ENCODE results near the gene CCDC171.

Gene CCDC171

DNA sequence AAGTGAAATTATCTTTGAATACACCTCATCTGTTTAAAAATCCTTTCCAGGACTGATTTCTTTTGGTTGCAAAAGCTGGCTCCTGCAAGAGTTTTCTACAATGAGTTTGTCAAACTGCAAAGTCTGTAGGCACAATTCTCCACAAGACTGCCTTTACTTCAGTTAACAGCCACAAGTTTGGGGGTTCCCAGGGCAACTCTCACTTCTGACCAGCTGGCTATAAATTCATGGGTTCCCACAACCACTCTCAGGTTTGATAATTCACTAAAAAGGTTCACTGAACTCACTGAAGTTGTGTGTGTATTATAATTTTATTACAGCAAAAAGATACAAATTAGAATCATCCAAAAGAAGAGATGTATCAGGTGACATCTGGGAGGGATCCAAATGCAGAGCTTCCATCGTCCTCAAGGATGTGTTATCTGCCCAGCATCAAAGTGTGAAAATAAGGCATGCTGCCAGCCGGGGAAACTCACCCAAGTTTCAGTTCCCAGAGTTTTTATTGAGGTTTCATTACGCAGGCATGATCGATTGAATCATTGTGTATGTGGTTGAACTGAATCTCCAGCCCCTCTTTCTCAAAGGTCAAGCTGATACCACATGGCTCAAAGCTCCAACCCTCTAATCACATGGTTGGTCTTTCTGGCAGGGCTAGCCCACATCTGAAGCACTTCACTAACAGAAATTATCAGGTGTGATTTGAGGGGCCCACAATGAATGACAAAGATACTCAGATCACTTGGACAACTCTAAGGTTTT, 23.1 kb upstream of the CCDC171 start:
- FAIRE-seq (no peak), DNase-seq (ENCODE audit: insufficient read length, low spot score) (no peak)
- TF ChIP-seq, protein P1, sequence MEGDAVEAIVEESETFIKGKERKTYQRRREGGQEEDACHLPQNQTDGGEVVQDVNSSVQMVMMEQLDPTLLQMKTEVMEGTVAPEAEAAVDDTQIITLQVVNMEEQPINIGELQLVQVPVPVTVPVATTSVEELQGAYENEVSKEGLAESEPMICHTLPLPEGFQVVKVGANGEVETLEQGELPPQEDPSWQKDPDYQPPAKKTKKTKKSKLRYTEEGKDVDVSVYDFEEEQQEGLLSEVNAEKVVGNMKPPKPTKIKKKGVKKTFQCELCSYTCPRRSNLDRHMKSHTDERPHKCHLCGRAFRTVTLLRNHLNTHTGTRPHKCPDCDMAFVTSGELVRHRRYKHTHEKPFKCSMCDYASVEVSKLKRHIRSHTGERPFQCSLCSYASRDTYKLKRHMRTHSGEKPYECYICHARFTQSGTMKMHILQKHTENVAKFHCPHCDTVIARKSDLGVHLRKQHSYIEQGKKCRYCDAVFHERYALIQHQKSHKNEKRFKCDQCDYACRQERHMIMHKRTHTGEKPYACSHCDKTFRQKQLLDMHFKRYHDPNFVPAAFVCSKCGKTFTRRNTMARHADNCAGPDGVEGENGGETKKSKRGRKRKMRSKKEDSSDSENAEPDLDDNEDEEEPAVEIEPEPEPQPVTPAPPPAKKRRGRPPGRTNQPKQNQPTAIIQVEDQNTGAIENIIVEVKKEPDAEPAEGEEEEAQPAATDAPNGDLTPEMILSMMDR (IDR thresholded peaks at IDR 0.05; ENCODE audit: insufficient read depth, missing control alignments), result no peak

DNA sequence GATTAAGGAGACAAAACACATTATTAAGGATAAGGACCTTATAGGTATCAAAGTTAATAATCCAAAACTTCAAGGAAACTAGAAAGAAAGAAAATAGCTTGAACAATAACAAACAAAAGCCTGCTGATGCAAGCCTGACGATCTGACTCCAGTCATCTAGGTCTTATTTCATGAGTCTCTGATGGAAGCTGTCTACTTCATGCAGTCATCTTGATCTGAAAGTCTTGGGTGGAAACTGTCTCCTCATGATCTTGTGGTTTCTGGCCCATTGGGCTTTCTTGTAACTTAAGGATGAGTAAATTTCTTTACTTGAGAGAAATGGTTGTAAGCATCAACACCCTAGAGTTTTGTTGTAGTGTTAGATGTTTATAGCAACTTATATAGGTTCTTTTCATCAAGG, 21.5 kb upstream of the CCDC171 start:
- TF ChIP-seq, protein P1 (IDR thresholded peaks at IDR 0.05; ENCODE audit: insufficient read depth, missing control alignments), result no peak
- FAIRE-seq (peak; percentile 38), DNase-seq (ENCODE audit: insufficient read length, low spot score) (no peak)

DNA sequence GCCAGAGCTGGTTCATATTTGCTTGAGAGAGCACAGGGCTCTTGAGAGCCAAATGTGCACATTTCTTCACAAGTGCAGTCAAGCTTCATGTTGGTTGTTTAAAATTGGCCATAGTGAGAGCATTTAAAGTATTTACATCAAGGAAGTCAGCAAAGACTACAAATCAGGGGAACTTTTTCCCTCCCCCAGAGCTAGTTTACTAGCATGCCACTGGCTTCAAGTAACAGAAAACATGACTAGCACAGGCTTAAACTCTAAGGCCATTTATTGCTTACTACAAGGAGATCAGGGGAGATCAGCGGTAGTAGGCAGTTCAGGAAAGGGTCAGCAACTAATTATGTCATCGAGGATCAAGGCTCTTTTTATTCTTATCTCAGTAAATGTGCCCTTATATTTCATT, 11.0 kb upstream of the CCDC171 start:
- DNase-seq (ENCODE audit: insufficient read length, low spot score) (no peak), FAIRE-seq (no peak)
- TF ChIP-seq, protein P1 (IDR thresholded peaks at IDR 0.05; ENCODE audit: insufficient read depth, missing control alignments), result no peak

DNA sequence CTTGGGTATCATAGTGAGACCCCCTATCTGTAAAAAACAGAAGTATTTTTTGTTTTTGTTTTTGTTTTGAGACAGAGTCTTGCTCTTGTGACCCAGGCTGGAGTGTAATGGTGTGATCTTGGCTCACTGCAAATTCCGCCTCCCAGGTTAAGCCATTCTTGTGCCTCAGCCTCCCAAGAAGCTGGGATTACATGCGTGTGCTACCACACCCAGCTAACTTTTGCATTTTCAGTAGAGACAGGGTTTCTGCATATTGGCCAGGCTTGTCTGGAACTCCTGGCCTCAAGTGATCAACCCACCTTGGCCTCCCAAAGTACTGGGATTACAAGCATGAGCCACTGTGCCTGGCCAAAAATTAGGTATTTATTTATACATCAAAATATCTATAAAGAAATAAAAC, 10.2 kb upstream of the CCDC171 start:
- TF ChIP-seq, protein P1 (IDR thresholded peaks at IDR 0.05; ENCODE audit: insufficient read depth, missing control alignments), result no peak
- FAIRE-seq, result no peak
- DNase-seq (ENCODE audit: insufficient read length, low spot score), result no peak

DNA sequence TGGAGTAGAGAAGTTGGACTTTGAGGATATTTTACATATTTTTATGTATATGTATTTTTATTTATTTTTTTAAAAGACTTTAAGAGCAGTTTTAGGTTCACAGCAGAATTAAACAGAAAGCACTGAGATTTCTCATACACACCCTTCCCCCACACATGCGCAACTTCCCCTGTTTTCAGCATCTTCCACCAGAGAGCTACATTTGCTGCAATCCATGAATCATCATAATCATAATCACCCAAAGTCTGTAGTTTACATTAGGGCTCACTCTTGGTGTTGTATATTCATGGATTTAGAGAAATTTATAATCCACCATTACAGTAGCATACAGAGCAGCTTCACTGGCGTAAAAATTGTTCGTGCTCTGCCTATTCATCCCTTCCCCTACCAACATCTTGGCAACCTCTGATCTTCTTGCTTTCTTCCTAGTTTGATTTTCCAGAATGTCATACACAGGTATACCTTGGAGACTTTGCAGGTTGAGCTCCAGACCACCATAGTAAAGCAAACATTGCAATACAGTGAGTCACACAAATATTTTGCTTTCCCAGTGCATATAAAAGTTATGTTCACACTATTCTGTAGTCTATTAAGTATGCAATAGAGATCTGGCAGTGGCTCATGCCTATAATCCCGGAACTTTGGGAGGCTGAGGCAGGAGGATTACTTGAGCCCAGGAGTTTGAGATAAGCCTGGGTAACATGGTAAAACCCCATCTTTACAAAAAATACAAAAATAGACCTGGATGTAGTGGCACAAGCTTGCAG, 9.6 kb upstream of the CCDC171 start:
- DNase-seq (ENCODE audit: insufficient read length, low spot score) (no peak), FAIRE-seq (no peak)
- TF ChIP-seq, protein P1 (IDR thresholded peaks at IDR 0.05; ENCODE audit: insufficient read depth, missing control alignments), result no peak

DNA sequence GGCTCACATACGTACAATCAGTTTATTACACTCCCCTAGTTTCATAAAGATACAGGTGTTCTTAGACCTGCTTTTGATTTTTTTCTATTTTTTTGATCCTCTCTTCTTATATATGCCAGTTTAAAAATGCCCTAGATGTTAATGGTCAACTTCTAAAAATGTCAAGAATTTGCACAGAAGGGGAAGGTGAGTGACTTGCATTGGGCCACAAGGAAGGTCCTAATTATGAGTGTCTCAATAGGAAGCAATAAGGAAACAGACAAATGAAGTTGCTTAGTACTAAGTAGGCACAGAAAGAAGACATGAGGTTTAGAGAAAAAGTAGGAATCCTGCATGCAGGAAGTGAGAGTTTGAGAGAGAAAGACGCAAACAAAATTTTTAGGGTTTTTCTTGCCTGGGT, 3.2 kb upstream of the CCDC171 start:
- no peak for DNase-seq (ENCODE audit: insufficient read length, low spot score)
- TF ChIP-seq, protein P1 (IDR thresholded peaks at IDR 0.05; ENCODE audit: insufficient read depth, missing control alignments), result no peak
- FAIRE-seq, result no peak

DNA sequence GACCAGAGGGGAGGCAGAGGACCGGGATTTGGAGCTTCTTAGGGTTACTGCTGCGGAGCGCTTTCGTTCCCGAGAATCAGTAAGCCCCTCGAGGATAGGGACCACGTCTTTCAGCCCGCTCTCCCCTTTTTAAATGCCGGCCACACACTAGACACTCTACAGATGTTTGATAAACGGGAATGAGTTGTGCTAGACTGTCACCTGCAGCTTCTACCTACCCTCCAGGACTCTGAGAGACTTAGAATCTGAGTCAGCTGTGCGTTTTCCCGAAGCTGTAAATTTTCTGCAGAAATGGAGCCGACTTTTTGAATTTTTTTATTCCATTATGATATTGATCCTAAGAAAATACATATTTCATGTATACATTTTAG, 670 bp downstream of the CCDC171 start:
- TF ChIP-seq, protein P1 (IDR thresholded peaks at IDR 0.05; ENCODE audit: insufficient read depth, missing control alignments), result no peak
- DNase-seq (ENCODE audit: insufficient read length, low spot score), result no peak
- FAIRE-seq, result no peak
